Panc1 (cell line): ENCODE data around the gene C2orf76. TPM values are rescaled to one million over a fixed set of nuclear protein-coding genes. Genes with fewer than 3 reads are reported as not detected.
A peak's percentile ranks its signal among the peaks of the same experiment; 100 is the strongest.

Source experiments
- ATAC-seq: fragments of 200-7000 bp; cut with Tn5 transposase; 2 replicates; pipeline ENCODE4 v1.9.1; 2020; ENCODE audit warnings: mild to moderate bottlenecking, moderate library complexity
- BruUV-seq: library from RNA; stranded (reverse); fragments of 400-500 nt; replicated peaks from 2 replicates; lab custom pipeline; 2021; lab: Mats Ljungman, UMichigan
- CTCF ChIA-PET: fragments of 300-600 bp; sonication (Branson Sonifier 250); formaldehyde crosslinking; loops from one replicate; lab custom pipeline; 2022; ENCODE audit warnings: antibody characterized with exemption; lab: Charles Lee
- POLR2A ChIA-PET: fragments of 300-600 bp; sonication (Branson Sonifier 250); formaldehyde crosslinking; loops from one replicate; lab custom pipeline; 2022; ENCODE audit warnings: antibody characterized with exemption; lab: Charles Lee
- DNase-seq: peaks from one replicate; pipeline ENCODE4 v3.0.0-alpha.2; 2010; ENCODE audit warnings: low read depth, low spot score
- H3K27ac ChIP-seq: 2 replicates; pipeline ENCODE4 v1.5.1; 2011; ENCODE audit warnings: mild to moderate bottlenecking, low read length, inconsistent platforms
- H3K27me3 ChIP-seq: fragments of 200-500 bp; sonication (Bioruptor generic); 2 replicates; pipeline ENCODE4 v1.6.0; 2014; ENCODE audit warnings: low read length, inconsistent platforms; ENCODE audit not compliant: control insufficient read depth, insufficient read depth
- H3K36me3 ChIP-seq: fragments of 200-500 bp; sonication (Bioruptor generic); 2 replicates; pipeline ENCODE4 v1.5.1; 2014; ENCODE audit warnings: inconsistent platforms, mild to moderate bottlenecking, low read length, moderate library complexity; ENCODE audit not compliant: control insufficient read depth, insufficient read depth
- H3K4me1 ChIP-seq: 2 replicates; pipeline ENCODE4 v1.5.1; 2011; ENCODE audit warnings: inconsistent platforms, mild to moderate bottlenecking, low read length, moderate library complexity; ENCODE audit not compliant: control insufficient read depth, insufficient read depth
- H3K4me3 ChIP-seq, 2 experiments: 2 replicates each; pipeline ENCODE4 v1.5.1; 2011 to 2012; ENCODE audit warnings: low read depth in 2 of 2, low read length in 2 of 2, mild to moderate bottlenecking in 2 of 2, inconsistent platforms in 1 of 2, moderate library complexity in 1 of 2
- H3K9me3 ChIP-seq: fragments of 200-500 bp; sonication (Bioruptor generic); 2 replicates; pipeline ENCODE4 v1.5.1; 2014; ENCODE audit warnings: low read depth, mild to moderate bottlenecking, inconsistent platforms, low read length, moderate library complexity; ENCODE audit not compliant: control insufficient read depth, insufficient read depth
- POLR2AphosphoS5 ChIP-seq: IDR thresholded peaks from 2 replicates; pipeline ENCODE4 v1.6.1; 2012; ENCODE audit warnings: mild to moderate bottlenecking, low read depth, low read length, moderate library complexity
- SIN3A ChIP-seq: IDR thresholded peaks from 2 replicates; pipeline ENCODE4 v1.6.1; 2012; ENCODE audit warnings: low read depth, mild to moderate bottlenecking, low read length, moderate library complexity, borderline replicate concordance; ENCODE audit not compliant: insufficient read depth
- TCF7L2 ChIP-seq: IDR thresholded peaks from 2 replicates; pipeline ENCODE4 v1.6.1; 2011; ENCODE audit warnings: mild to moderate bottlenecking, low read depth, low read length, inconsistent platforms
- in situ Hi-C: cut with HindIII; loops from 2 replicates; pipeline ENCODE4 v1.10.0; 2016; ENCODE audit warnings: low sequenced_read_pairs, low pct_unique_long_range_greater_than_20kb
- intact Hi-C: fragments of 100-400 bp; cut with micrococcal nuclease; formaldehyde crosslinking; loops from one replicate; pipeline ENCODE4 v1.10.0; 2022; ENCODE audit not compliant: unreplicated experiment
- total RNA-seq: library from RNA; stranded (reverse); gene quantifications from one replicate; pipeline ENCODE4 v1.2.1, GENCODE V29; 2021; ENCODE audit not compliant: unreplicated experiment
- TF ChIP-seq, protein P1 (sequence below): fragments of 450-650 bp; IDR thresholded peaks from 2 replicates; pipeline ENCODE4 v1.5.1; 2017; ENCODE audit warnings: mild to moderate bottlenecking
- TF ChIP-seq, protein P2 (sequence below), 2 experiments: IDR thresholded peaks; 2 replicates each; pipeline ENCODE4 v1.6.1; 2011 to 2012; ENCODE audit warnings: low read depth in 2 of 2, control low read depth in 1 of 2, low read length in 1 of 2, mild to moderate bottlenecking in 1 of 2, moderate library complexity in 1 of 2; ENCODE audit not compliant: insufficient read depth in 1 of 2

C2orf76 gene
- total RNA-seq, 1 experiment from 2014 or later, result 22.7 TPM

DNA sequence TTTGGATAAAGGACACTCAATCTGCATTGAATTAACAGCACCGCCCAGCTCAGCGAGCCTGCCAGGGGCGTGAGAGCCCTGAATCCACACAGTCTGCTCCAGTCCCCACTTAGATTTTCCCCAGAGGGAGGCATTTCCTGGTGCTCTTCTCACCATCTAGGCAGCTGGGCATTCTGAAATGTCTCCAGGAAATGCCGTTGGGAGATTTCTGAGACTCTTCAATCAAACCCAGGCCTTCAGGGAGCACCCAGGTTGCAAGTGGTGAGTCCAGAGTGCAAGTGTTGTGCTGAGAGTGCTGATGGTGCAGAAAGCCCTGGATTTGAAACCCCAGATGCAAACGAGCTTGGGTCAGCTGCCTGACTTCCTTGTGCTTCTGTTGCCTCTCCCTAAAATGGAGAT is 41.6 kb upstream of the C2orf76 start:
- Histone ChIP-seq H3K36me3 (no peaks in the 10 kb centered on the region), H3K9me3 (no peaks in the 10 kb centered on the region), H3K4me3 (no peak overlapping the region), H3K4me1 (no peaks in the 10 kb centered on the region), H3K27ac (no peak overlapping the region), H3K27me3 (no peaks in the 10 kb centered on the region)
- in situ Hi-C loops (no loop called here), intact Hi-C loops (loop anchor here (2.0 kb wide), 1 partner anchor 253 kb away; no protein-coding TSS in a partner anchor)
- ChIA-PET CTCF (interaction anchor here (0.7 kb wide), 1 partner anchor 24 kb away, joined by 6 read pairs; the partner anchor contains the start of gene TMEM37), POLR2A (no interaction called here)
- BruUV-seq, result no TSS peak
- DNase-seq (no peak), ATAC-seq (peak; percentile 67; the same call in 1 of the 2 replicates)
- TF ChIP-seq, protein P1, sequence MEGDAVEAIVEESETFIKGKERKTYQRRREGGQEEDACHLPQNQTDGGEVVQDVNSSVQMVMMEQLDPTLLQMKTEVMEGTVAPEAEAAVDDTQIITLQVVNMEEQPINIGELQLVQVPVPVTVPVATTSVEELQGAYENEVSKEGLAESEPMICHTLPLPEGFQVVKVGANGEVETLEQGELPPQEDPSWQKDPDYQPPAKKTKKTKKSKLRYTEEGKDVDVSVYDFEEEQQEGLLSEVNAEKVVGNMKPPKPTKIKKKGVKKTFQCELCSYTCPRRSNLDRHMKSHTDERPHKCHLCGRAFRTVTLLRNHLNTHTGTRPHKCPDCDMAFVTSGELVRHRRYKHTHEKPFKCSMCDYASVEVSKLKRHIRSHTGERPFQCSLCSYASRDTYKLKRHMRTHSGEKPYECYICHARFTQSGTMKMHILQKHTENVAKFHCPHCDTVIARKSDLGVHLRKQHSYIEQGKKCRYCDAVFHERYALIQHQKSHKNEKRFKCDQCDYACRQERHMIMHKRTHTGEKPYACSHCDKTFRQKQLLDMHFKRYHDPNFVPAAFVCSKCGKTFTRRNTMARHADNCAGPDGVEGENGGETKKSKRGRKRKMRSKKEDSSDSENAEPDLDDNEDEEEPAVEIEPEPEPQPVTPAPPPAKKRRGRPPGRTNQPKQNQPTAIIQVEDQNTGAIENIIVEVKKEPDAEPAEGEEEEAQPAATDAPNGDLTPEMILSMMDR, result no peak
- TF ChIP-seq, protein P2, sequence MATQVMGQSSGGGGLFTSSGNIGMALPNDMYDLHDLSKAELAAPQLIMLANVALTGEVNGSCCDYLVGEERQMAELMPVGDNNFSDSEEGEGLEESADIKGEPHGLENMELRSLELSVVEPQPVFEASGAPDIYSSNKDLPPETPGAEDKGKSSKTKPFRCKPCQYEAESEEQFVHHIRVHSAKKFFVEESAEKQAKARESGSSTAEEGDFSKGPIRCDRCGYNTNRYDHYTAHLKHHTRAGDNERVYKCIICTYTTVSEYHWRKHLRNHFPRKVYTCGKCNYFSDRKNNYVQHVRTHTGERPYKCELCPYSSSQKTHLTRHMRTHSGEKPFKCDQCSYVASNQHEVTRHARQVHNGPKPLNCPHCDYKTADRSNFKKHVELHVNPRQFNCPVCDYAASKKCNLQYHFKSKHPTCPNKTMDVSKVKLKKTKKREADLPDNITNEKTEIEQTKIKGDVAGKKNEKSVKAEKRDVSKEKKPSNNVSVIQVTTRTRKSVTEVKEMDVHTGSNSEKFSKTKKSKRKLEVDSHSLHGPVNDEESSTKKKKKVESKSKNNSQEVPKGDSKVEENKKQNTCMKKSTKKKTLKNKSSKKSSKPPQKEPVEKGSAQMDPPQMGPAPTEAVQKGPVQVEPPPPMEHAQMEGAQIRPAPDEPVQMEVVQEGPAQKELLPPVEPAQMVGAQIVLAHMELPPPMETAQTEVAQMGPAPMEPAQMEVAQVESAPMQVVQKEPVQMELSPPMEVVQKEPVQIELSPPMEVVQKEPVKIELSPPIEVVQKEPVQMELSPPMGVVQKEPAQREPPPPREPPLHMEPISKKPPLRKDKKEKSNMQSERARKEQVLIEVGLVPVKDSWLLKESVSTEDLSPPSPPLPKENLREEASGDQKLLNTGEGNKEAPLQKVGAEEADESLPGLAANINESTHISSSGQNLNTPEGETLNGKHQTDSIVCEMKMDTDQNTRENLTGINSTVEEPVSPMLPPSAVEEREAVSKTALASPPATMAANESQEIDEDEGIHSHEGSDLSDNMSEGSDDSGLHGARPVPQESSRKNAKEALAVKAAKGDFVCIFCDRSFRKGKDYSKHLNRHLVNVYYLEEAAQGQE (IDR thresholded peaks at IDR 0.05; ENCODE audit: insufficient read depth in 1 of 2, low read depth in 2 of 2, low read length in 1 of 2), result no peak
- TF ChIP-seq POLR2AphosphoS5 (no peak), SIN3A (no peak), TCF7L2 (no peak)

DNA sequence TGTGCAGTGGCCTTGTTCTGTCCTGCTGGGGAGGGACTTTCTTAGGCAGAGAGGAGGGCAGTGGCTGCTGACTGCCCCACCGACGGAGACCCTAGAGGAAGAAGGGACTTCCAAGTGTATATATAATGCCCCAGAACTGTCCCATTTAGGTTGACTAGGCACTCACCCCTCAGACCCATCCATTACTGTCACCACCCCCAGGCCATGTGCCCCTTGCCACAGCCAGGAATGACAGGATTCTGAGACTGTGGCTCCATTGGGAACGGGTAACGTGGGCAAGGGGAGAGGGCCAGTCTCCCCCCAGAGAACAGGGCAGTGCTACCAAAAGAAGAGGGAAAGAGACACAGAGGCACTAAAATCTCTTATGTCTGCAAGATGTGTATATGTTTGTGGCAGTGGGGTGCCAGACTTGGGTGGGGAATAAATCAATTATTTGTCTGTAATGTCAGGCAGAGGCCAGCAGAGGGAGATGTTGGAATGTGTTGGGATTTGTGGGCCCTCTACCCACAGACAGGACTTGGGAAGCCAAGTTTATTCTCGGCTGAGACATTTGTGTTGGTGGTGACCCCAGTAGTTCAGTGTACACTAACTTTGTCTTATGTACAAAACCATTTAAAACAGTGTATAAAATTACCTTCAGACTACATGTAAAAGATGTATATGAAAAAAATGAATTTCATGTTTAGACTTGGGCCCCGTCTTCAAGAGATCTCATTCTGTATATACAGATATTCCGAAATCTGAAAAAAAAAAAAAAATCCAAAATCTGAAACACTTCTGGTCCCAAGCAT is 41.0 kb upstream of the C2orf76 start:
- CTCF ChIA-PET, result interaction anchor here (0.7 to 1.1 kb wide), 2 partner anchors 8 to 24 kb away, joined by 4 to 6 read pairs; partner anchors contain the start of gene TMEM37
- peak; percentile 35 for DNase-seq
- BruUV-seq, result no TSS peak

More for the DNA sequence above, 41.0 kb upstream of the C2orf76 start:
- Histone ChIP-seq H3K36me3 (no peaks in the 10 kb centered on the region), H3K4me3 (no peak overlapping the region), H3K4me1 (no peaks in the 10 kb centered on the region), H3K9me3 (no peaks in the 10 kb centered on the region), H3K27ac (no peak overlapping the region), H3K27me3 (no peaks in the 10 kb centered on the region)
- intact Hi-C loops (loop anchor here (1.0 to 2.0 kb wide), 2 partner anchors 69 to 253 kb away; no protein-coding TSS in a partner anchor), in situ Hi-C loops (no loop called here)
- peak; percentile 88 for ATAC-seq
- POLR2A ChIA-PET, result no interaction called here
- no peak for TF ChIP-seq POLR2AphosphoS5
- TF ChIP-seq, protein P1, result peak; percentile 91
